Right renal cortex interstitium (tissue), 3 donors: ENCODE data around the gene NCAPH2. TPM values are rescaled to one million over a fixed set of nuclear protein-coding genes. Genes with fewer than 3 reads are reported as not detected.
A peak's percentile ranks its signal among the peaks of the same experiment; 100 is the strongest.

Experiments
- DNase-seq, 3 donors: peaks; one replicate each; pipeline ENCODE4 v3.0.0-alpha.2; 2013; ENCODE audit warnings: low read depth in 3 of 3, low spot score in 2 of 3
- polyA plus RNA-seq, 3 donors: library from polyadenylated mRNA; unstranded; fragments of 120-200 nt; gene quantifications; one replicate each; pipeline ENCODE4 v1.2.1, GENCODE V29; 2013; ENCODE audit not compliant: insufficient read length in 3 of 3

NCAPH2 gene
- polyA plus RNA-seq, 3 donors, result 35.6 to 41.1 (median 39.4) TPM

- no peak for DNase-seq
Observed at GRCh38 chr22:50488886-50489285, 19.1 kb upstream of the NCAPH2 start.

GRCh38 chr22:50489363-50490243, 18.4 kb upstream of the NCAPH2 start:
- DNase-seq, result no peak

GRCh38 chr22:50490531-50491308, 17.3 kb upstream of the NCAPH2 start:
- DNase-seq, result no peak

- DNase-seq, result no peak
Observed at GRCh38 chr22:50497093-50497492, 10.9 kb upstream of the NCAPH2 start.

GRCh38 chr22:50498322-50498890, 9.6 kb upstream of the NCAPH2 start:
- peak in 1 of 3 donors; percentile 67 for DNase-seq

GRCh38 chr22:50500452-50500851, 7.6 kb upstream of the NCAPH2 start:
- no peak for DNase-seq

GRCh38 chr22:50502096-50502495, 5.9 kb upstream of the NCAPH2 start:
- no peak for DNase-seq

GRCh38 chr22:50502628-50503474, 5.2 kb upstream of the NCAPH2 start:
- DNase-seq, result no peak

- no peak for DNase-seq
Observed at GRCh38 chr22:50503475-50504145, 4.4 kb upstream of the NCAPH2 start.

- no peak for DNase-seq
Observed at GRCh38 chr22:50504369-50505211, 3.4 kb upstream of the NCAPH2 start.

- DNase-seq, result no peak
Observed at GRCh38 chr22:50505276-50505775, 2.7 kb upstream of the NCAPH2 start.

- DNase-seq, result no peak
Observed at GRCh38 chr22:50505776-50506610, 2.0 kb upstream of the NCAPH2 start.

GRCh38 chr22:50506611-50507420, 1.2 kb upstream of the NCAPH2 start:
- no peak for DNase-seq

GRCh38 chr22:50507421-50507990, 518 bp upstream of the NCAPH2 start, which contains the start of gene LMF2:
Gene LMF2, minus strand, starts transcription at chr22:50507702. Its CDS starts 27 bp downstream, at chr22:50507675.
- no peak for DNase-seq

GRCh38 chr22:50508897-50509296, 873 bp downstream of the NCAPH2 start:
- no peak for DNase-seq

GRCh38 chr22:50513175-50513574, 5.2 kb downstream of the NCAPH2 start:
- DNase-seq, result no peak

- DNase-seq, result no peak
Observed at GRCh38 chr22:50516068-50516467, 8.0 kb downstream of the NCAPH2 start.
